A673 (cell line): ENCODE measurements around the gene EXOC3L1. TPM values are rescaled to one million over a fixed set of nuclear protein-coding genes. Genes with fewer than 3 reads are reported as not detected.

ENCODE experiments used
- BruUV-seq: library from RNA; stranded (reverse); fragments of 400-500 nt; replicated peaks from 2 replicates; lab custom pipeline; 2021; lab: Mats Ljungman, UMichigan
- CTCF ChIA-PET: fragments of 300-600 bp; sonication (Branson Sonifier 250); formaldehyde crosslinking; loops from one replicate; lab custom pipeline; 2022; ENCODE audit warnings: antibody characterized with exemption; lab: Charles Lee
- POLR2A ChIA-PET: fragments of 300-600 bp; sonication (Branson Sonifier 250); formaldehyde crosslinking; loops from one replicate; lab custom pipeline; 2022; ENCODE audit warnings: antibody characterized with exemption; ENCODE audit not compliant: low non-redundant PET; lab: Charles Lee
- DNase-seq: peaks from one replicate; pipeline ENCODE4 v3.0.0-alpha.2; 2015; ENCODE audit warnings: low spot score
- H3K27ac ChIP-seq: fragments of 200-600 bp; sonication (generic); 2 replicates; pipeline ENCODE4 v1.5.1; 2016; ENCODE audit warnings: mixed run types, low read depth, mild to moderate bottlenecking, mixed read lengths, antibody characterized with exemption, low read length; ENCODE audit not compliant: poor library complexity, severe bottlenecking
- H3K27me3 ChIP-seq: fragments of 200-600 bp; sonication (generic); replicated peaks from 2 replicates; pipeline ENCODE4 v1.6.1; 2017; ENCODE audit warnings: mixed run types, low read depth, mild to moderate bottlenecking, mixed read lengths, antibody characterized with exemption, low read length; ENCODE audit not compliant: insufficient read depth, poor library complexity
- H3K36me3 ChIP-seq: fragments of 200-600 bp; sonication (generic); 2 replicates; pipeline ENCODE4 v1.6.1; 2016; ENCODE audit warnings: mixed run types, mild to moderate bottlenecking, mixed read lengths, antibody characterized with exemption, low read length; ENCODE audit not compliant: insufficient read depth, poor library complexity, severe bottlenecking
- H3K4me1 ChIP-seq: fragments of 200-600 bp; sonication (generic); 2 replicates; pipeline ENCODE4 v1.6.1; 2017; ENCODE audit warnings: mixed run types, mild to moderate bottlenecking, mixed read lengths, antibody characterized with exemption, low read length; ENCODE audit not compliant: insufficient read depth, poor library complexity, severe bottlenecking
- H3K4me3 ChIP-seq: fragments of 200-600 bp; sonication (generic); 2 replicates; pipeline ENCODE4 v1.5.1; 2016; ENCODE audit warnings: low read depth, mixed run types, mild to moderate bottlenecking, mixed read lengths, low read length; ENCODE audit not compliant: poor library complexity, severe bottlenecking
- H3K9me3 ChIP-seq: fragments of 200-600 bp; sonication (generic); 2 replicates; pipeline ENCODE4 v1.6.1; 2016; ENCODE audit warnings: mixed run types, low read depth, mild to moderate bottlenecking, mixed read lengths, antibody characterized with exemption, low read length; ENCODE audit not compliant: poor library complexity, severe bottlenecking
- EZH2 ChIP-seq: fragments of 200-600 bp; sonication (generic); IDR thresholded peaks from 2 replicates; pipeline ENCODE4 v1.6.1; 2017; ENCODE audit warnings: borderline replicate concordance, low read depth, mild to moderate bottlenecking, mixed read lengths, antibody characterized with exemption, low read length; ENCODE audit not compliant: poor library complexity, severe bottlenecking
- intact Hi-C: fragments of 100-400 bp; cut with micrococcal nuclease; formaldehyde crosslinking; loops from one replicate; pipeline ENCODE4 v1.10.0; 2022; ENCODE audit not compliant: unreplicated experiment
- total RNA-seq: library from RNA; stranded (reverse); gene quantifications from 2 replicates; pipeline ENCODE4 v1.2.3, GENCODE V29; 2021
- TF ChIP-seq, protein P1 (sequence below): fragments of 300-800, 200-600 bp; sonication (generic); conservative IDR thresholded peaks from 2 replicates; pipeline ENCODE4 v1.5.1; 2017; ENCODE audit warnings: low read depth, mild to moderate bottlenecking, antibody characterized with exemption, low read length, moderate library complexity, mixed read lengths

The EXOC3L1 gene
- total RNA-seq, 1 experiment from 2014 or later: 0.32 TPM

DNA sequence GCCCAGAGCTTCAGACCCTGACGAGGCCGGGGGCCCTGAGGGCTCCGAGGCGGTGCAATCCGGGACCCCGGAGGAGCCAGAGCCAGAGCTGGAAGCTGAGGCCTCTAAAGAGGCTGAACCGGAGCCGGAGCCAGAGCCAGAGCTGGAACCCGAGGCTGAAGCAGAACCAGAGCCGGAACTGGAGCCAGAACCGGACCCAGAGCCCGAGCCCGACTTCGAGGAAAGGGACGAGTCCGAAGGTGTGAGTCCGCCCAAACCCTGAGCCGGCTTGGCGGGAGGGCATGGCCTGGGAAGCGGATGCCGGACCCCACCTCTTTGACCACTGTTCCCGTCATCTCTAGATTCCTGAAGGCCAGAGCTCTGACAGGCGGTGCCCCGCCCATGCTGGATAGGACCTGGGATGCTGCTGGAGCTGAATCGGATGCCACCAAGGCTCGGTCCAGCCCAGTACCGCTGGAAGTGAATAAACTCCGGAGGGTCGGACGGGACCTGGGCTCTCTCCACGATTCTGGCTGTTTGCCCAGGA, 15.2 kb downstream of the EXOC3L1 start:
- intact Hi-C loops: no loop called here
- H3K4me3 ChIP-seq: peak overlapping the region; percentile 47
- TF ChIP-seq EZH2: no peak
- TF ChIP-seq, protein P1, sequence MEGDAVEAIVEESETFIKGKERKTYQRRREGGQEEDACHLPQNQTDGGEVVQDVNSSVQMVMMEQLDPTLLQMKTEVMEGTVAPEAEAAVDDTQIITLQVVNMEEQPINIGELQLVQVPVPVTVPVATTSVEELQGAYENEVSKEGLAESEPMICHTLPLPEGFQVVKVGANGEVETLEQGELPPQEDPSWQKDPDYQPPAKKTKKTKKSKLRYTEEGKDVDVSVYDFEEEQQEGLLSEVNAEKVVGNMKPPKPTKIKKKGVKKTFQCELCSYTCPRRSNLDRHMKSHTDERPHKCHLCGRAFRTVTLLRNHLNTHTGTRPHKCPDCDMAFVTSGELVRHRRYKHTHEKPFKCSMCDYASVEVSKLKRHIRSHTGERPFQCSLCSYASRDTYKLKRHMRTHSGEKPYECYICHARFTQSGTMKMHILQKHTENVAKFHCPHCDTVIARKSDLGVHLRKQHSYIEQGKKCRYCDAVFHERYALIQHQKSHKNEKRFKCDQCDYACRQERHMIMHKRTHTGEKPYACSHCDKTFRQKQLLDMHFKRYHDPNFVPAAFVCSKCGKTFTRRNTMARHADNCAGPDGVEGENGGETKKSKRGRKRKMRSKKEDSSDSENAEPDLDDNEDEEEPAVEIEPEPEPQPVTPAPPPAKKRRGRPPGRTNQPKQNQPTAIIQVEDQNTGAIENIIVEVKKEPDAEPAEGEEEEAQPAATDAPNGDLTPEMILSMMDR: no peak
- peaks cover 32% of the 10 kb centered on the region for H3K4me1 ChIP-seq
- DNase-seq: no peak
- no peaks in the 10 kb centered on the region for H3K36me3 ChIP-seq
- ChIA-PET POLR2A (no interaction called here), CTCF (interaction anchor here (0.6 to 1.0 kb wide), 3 partner anchors 10 to 225 kb away, joined by 3 to 5 read pairs (median 3); partner anchors contain the start of genes FBXL8 and TRADD)
- BruUV-seq: no TSS peak
- no peaks in the 10 kb centered on the region for H3K9me3 ChIP-seq
- H3K27me3 ChIP-seq: no peaks in the 10 kb centered on the region
- H3K27ac ChIP-seq: peak overlapping the region; percentile 61

DNA sequence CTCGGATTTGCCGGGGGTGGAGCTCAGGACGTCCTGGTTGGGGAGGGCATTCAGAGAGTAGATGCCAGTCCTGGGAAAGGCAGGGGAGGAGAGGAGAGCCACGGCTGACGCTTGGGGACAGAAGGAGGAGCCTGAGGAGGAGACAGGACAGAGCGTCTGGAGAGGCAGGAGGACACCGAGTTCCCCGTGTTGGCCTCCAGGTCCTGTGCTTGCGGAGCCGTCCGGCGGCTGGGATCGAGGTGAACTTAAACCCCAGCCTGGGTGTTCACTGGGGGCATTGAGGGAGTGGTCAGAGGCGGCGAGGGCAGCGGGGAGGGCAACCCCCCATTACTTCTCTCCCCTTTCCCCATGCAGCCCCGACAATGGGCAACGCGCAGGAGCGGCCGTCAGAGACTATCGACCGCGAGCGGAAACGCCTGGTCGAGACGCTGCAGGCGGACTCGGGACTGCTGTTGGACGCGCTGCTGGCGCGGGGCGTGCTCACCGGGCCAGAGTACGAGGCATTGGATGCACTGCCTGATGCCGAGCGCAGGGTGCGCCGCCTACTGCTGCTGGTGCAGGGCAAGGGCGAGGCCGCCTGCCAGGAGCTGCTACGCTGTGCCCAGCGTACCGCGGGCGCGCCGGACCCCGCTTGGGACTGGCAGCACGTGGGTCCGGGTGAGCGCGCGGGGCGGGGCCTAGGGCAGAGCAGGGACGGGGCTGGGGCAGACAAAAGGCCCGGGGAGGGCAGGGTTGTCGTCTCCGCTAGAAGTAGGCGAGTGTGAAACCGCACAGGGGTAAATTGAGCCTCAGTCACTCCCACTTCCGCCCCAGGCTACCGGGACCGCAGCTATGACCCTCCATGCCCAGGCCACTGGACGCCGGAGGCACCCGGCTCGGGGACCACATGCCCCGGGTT, 15.9 kb downstream of the EXOC3L1 start:
- Histone ChIP-seq H3K4me1 (peaks cover 36% of the 10 kb centered on the region), H3K36me3 (no peaks in the 10 kb centered on the region), H3K27ac (peak overlapping the region; percentile 61), H3K27me3 (no peaks in the 10 kb centered on the region), H3K4me3 (peak overlapping the region; percentile 47), H3K9me3 (no peaks in the 10 kb centered on the region)
- ChIA-PET CTCF (interaction anchor here (0.6 to 0.9 kb wide), 2 partner anchors 19 to 226 kb away, joined by 3 read pairs; no protein-coding TSS in a partner anchor), POLR2A (interaction anchor here (0.7 kb wide), 1 partner anchor 52 kb away, joined by 3 read pairs; no protein-coding TSS in a partner anchor)
- no TSS peak for BruUV-seq
- TF ChIP-seq EZH2: no peak
- TF ChIP-seq, protein P1: no peak; the same call in 1 of the 2 replicates
- DNase-seq: peak; percentile 87
- intact Hi-C loops: no loop called here

DNA sequence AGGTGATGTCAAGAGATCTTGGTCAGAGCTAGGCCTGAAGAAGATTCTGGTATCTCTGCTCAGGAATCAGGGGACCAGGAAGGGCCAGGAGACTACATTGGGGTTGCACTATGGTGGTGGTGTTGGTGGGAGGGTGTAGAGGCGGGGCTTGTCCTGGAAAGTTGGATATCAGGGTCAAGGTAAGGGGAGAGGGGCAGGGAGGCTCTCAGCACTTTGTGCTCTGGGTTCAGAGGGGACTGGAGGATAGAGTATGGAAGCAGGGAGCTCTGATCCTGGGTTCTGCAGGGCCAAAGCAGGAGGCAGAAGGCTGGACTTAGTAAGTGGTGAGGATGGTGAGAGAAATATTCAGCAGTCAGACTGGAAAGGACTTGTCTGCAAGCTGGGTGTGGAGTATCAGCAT, 16.6 kb downstream of the EXOC3L1 start:
- no peak for DNase-seq
- H3K27me3 ChIP-seq: no peaks in the 10 kb centered on the region

More for the DNA sequence above, 16.6 kb downstream of the EXOC3L1 start:
- Histone ChIP-seq H3K9me3 (no peaks in the 10 kb centered on the region), H3K36me3 (no peaks in the 10 kb centered on the region), H3K4me3 (peak overlapping the region; percentile 47), H3K4me1 (peaks cover 33% of the 10 kb centered on the region), H3K27ac (peak overlapping the region; percentile 61)
- CTCF ChIA-PET: interaction anchor here (0.7 to 0.9 kb wide), 2 partner anchors 18 to 516 kb away, joined by 3 to 5 read pairs; no protein-coding TSS in a partner anchor
- TF ChIP-seq, protein P1: no peak
- no peak for TF ChIP-seq EZH2
- no TSS peak for BruUV-seq
- intact Hi-C loops: no loop called here
- POLR2A ChIA-PET: interaction anchor here (0.7 kb wide), 1 partner anchor 53 kb away, joined by 3 read pairs; no protein-coding TSS in a partner anchor
